ENCODE measurements around the gene ZCCHC4.
"Not testable (repeated sequence)": the region's sequence is repeated elsewhere in the genome, so short reads cannot be mapped to it uniquely, and the experiment has no call there.

ZCCHC4 gene

DNA sequence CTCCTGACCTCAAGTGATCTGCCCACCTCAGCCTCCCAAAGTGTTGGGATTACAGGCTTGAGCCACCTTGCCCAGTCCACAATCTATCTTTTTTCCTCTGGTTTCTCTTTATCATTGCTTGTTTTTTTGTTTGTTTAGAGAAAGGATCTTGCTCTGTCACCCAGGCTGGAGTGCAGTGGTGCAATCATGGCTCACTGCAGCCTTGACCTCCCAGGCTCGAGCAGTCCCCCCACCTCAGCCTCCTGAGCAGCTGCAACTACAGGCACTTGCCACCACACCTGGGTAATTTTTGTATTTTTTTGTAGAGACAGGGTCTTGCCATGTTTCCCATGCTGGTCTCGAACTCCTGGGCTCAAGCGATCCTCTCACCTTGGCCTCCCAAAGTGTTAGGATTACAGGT, 15.9 kb downstream of the ZCCHC4 start:
- not testable (repeated sequence) for DNase-seq

DNA sequence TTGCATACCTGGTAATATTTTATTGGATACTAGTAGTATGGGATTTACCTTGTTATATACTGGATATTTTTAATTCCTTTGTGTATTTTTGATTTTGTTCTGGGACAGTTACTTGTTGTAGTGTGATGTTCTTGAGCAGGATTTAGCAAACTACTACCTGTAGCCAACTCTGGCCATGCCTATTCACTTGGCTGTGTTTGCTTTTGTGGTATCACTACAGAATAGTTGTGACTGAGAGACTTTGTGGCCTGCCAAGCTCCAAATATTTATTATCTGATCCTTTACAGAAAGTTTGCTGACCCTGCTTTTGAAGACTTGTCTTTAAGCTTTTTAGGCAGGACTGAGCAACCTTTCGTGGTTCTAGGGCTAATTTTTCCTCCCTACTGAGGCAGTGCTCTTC, 17.8 kb downstream of the ZCCHC4 start:
- no peak for DNase-seq

DNA sequence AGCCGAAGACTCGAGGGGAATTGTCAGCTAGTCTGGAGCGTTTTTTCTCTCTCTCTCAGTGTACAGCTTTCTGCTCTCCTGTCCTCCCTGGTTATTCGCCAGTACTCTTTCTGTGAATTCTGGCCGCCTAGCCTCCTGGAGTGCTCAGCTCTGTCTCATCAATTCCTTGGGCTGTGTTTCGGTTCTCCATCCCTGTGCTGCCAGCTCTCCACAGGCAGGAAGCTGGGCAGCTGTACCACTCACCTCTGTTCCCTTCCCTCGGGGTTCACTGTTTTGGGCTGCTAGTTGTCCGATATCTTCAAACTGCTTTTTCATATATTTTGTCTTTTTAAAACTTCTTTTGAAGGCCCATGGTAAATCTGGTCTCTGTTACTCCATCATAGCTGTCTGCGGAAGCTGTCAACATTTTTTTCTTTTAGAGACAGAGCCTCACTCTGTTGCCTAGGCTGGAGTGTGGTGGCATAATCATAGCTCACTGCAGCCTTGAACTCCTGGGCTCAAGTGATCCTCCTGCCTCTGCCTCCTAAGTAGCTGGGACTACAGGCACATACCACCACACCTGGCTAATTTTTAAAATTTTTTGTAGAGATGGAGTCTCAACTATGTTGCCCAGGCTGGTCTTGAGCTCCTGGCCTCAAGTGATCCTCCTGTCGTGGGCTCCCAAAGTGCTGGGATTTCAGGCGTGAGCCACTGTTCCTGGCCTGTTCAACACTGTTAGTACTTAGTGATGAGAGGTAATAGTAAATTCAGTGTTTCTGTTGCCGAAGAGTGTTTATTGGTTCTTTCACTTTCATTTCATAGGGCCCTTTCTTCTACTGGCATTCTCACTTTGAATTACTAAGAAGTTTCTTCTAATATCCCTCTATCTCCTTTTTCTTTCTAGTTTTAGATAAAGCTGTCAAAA, 18.6 kb downstream of the ZCCHC4 start:
- DNase-seq: no peak

DNA sequence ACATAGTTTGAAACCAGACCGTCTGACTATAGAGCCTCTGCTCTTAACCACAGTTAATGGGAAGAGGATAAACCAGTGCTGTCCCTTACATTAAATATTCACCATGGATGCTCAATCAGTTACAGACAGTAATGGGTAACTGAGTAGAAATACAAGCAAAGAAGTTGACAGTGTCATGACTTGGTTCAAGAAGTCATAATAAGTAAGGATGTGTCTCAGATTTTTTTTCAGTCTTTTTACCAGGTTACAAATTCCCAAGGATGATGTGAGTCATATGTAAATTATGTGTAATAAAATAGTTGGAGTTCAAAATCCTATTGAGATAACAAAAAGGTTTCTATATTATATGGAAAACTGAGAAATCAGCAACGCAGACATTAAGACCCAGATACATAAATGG, 31.1 kb downstream of the ZCCHC4 start:
- no peak for DNase-seq

DNA sequence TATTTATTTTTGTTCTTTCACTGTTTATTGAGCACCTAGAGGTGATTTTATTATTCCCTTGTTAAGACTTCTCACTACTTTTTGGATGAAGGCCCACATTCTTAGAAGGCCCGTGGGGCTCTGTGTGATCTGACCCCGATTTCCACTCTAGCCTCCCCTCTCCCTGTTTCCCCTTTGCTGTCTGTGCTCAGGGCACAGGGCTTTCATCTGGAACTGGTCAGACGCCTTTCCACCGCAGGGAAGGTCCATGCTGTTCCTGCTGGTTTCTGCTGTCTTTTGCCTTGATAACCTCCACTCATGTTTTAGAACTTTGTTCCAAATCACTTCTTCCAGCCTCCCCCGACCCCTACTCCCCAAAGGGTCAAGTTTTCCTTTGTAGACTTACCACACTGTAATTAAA, 33.2 kb downstream of the ZCCHC4 start:
- DNase-seq: no peak

DNA sequence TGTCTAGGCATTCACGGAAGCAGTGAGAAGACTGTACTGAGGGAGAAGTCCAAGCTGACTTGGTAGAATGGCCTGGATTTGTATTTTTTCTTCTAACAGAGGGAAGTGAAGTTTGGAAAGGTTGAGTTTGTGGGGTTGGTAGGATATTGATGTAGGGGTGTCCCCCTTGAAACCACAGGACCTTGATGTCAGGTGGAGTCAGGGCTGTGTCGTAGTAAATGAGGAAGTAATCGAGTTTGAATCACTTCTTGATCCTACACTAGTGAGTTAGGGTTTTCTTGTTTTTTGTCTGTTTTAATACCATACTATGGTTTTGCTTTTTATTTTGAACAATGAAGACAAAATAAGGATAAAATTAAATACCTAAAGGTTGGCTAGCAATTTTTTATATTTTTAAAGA, 34.3 kb downstream of the ZCCHC4 start:
- DNase-seq: no peak

DNA sequence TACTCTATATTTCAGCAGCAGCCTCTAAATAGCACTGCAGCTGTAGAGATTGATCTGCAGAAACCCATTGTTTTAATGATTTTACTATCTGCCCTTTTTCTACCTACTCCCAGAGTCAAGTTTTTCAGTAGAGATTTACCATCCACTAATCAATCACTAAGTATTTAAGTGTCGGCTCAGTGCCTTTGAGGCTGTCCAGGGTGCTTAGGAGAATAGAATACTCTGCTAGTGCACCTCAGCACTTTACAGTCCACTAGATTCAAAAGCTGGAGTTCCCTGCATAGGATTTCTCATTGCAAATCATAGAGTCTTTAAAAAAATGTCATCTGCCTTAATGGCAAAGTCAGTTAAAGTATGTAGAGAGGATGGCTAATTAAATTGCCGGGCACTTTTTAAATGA, 34.9 kb downstream of the ZCCHC4 start:
- DNase-seq: no peak

DNA sequence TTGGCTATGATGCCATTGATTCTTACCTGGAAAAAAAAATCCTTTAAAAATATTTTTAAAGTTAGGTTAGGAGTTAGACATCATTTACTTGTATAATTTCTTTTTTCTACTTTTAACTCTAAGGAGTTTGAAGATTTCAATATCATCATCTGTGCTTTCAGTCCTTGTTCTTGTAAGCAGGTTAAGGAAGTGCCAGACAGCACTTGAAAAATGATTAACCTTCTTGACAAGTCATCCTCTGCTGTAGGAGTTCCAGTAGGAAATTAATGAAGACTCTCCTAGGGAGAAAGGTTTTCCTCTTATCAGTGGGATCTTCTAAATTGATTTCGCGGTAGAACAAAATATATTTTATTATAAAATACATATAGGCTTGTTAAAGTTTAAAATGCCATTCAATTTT, 35.4 kb downstream of the ZCCHC4 start:
- no peak for DNase-seq

DNA sequence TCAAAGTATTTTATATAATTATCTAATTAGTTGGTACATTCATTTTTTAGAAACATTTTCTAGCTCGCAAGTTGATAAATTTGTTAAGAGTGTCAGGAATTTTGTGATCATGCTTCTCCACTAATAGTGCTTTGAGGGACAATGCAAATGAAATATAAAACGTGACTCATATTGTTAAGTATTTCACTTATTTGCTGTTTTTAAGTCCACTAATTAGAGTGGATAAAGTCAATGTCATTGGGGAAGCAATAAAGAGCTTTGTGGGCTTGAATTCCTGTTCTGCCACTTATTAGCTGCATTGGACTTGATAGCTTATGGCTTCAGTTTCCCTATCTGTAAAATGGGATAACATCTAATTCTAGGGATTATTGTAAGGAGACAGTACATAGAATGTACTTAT, 38.0 kb downstream of the ZCCHC4 start:
- no peak for DNase-seq

DNA sequence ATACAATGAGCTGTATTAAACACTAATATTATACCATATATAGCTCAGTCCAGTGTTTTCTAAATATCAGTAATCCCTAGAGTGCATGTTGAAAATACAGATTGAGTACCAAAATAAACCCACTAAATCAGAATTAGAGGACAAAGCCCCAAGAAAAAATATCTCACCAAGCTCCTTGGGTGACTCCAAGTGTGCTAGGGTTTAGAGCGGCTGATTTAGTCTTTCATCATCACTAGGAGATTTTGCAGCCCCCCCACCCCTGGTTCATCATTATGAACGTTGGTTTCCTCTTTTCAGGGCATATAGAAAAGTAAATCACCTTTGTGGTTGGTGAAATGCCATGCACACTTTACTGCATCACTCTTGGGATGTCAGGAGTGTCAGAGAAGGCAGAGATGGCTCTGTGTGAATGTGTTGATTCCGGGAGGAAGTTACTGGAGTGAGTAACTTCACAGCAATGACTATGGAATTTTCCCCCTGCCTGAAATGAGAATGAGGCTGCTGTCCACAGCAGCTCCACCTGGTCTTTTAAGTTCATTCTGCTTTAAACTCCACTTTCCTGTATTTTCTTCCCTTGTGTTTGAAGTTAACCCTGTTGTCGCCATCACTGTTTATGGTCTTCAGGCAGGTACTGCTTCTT, 39.3 kb downstream of the ZCCHC4 start:
- no peak for DNase-seq

DNA sequence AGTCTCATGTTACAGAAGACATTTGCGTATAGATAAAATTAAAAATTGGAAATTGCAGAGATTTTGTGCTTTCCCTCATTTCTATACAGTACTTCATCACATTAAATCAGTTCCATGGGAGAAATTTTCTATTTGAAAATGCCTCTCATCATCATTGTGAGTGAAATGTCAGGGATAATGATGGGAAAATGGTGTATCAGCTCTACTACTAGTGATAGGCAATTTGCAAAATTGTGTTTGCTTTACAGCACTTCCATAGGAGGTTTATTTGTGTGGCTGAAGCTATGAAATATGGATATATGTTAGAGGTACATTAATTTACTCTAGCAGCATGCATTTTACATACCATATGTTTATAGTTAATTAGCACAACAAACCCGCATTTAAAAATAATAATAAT, 43.5 kb downstream of the ZCCHC4 start:
- DNase-seq: no peak

DNA sequence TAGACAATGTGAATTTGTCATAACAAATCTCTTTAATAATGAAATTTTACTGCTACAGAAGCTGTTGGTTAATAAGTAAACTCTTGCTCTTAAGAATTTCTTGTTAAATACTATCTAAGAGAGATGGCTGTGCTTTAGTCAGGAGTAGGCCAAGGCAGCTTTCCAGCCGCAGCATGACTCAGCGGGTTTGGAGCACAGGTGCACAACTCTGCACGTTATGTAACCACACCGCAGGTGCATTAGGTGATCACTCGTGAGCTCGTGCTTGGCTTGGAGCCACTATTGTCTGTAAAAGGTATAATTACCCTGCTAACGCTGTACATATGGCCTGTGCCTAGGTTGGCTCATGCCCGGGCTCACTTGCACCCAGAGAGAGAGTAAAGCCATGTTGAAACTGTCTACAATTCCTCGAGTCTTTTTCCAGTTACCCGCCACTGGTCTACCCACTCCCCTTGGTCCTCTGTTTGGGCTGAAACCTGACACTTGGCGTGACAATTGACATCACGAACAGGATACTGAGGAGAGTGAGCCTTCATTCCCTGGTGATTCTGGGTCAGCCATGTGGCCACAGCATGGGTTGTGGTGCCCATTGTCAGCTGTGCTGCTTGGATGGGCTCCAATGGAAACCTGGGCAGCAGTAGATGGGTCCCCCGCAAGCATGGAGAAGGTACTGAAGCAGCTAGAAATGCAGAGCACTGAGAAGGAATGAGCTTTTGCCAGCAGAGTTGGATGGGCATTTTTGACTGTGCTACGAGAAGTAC, 46.1 kb downstream of the ZCCHC4 start:
- DNase-seq: peak; percentile 52

DNA sequence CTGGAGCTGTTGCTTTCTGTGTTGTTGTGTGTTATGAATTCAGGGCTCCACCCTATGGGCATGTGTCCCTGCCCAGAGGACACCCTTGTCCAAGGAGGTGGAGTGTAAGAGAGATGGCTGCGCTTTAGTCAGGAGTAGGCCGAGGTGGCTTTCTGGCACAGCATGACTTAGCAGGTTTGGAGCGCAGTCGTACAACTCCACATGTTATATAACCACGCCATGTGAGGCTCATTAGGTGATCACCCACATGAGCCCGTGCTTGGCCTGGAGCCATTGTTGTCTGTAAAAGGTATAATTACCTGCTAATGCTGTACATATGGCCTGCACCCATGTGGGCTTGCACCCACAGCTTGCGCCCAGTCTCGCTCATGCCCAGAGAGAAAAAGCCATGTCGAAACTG, 48.7 kb downstream of the ZCCHC4 start:
- no peak for DNase-seq

DNA sequence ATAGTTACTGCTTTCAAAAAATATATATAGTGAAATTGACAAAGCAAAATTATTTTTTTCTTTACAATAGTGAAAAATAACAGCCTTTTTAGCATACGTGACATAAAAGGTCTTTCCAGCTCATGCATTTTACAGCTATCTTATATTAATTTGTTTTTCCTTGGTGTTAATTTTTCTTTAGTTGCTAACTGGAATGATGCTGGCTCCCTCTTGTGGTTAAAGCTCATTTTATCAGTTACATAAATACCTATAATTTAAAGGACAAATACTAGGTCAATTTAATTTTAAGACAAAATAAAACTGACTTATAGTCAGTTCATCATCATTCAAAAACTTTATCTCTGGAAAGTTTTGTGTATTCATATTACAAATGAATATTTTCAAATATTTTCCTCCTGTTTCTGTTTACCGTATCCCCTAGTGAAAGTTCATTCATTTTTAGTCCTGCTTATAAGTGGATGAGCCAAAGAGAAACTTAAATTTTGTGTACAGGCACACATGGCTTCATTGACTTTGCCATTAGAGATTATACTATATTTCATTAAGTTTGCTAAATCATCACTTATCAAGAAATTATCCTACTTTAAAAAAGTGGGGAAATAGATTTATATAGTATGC, 54.5 kb downstream of the ZCCHC4 start:
- peak; percentile 13 for DNase-seq

DNA sequence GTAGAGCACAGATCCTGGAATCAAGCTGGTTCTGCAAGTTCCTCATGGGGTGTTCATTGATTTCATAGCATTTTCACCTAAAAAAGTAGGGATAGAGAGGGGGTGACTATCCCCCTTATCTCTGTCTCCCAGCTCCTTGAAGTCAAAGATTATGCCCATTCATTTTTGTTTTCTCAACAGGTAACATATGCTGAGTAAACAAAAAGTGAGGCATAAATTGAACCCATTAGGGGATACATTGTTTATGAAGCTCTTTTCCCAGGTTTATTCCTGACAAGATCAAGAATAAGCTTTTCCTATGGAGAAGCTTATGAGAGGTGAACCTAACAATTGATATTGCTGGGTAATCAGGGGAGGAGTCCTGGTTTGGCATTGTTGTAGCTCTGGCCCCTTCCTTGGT, 55.3 kb downstream of the ZCCHC4 start:
- no peak for DNase-seq

DNA sequence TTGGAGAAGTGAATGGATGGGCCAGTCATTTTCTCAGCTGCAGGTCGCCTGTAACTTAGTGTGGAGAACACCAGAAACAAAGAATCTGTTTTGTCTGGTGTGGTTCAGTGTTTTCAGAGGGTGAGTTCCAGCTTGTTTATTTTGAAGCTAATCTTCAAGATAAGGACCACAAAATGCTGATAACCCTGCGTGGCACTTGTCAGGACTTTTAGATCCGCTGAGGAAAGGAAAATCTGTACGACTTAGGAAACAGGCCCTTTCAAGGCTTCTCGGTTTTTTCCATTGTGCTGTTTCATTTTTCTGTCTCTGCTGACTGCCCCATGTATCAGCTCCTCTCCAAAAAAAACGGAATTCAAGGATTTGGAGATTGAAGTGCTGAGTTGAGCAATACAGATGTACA, 55.7 kb downstream of the ZCCHC4 start:
- DNase-seq: no peak

DNA sequence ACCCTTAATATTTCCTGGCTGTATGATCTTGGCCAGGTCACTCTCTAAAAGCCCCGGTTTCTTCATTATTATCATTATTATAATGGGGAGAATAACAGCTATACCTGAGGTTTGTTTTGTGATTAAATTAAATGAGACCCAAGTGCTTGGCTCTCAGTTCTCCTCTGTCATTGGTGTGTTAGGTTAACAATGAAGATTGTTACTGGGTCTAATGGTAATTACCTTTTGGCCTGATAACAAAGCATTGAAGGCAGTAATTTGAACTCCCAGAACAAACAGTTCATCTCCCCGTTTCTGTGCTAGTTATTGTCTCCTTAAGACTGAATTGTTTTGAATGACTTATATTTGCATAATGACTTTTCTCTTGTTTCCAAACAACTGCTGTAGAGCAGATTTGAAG, 57.7 kb downstream of the ZCCHC4 start:
- DNase-seq: no peak

DNA sequence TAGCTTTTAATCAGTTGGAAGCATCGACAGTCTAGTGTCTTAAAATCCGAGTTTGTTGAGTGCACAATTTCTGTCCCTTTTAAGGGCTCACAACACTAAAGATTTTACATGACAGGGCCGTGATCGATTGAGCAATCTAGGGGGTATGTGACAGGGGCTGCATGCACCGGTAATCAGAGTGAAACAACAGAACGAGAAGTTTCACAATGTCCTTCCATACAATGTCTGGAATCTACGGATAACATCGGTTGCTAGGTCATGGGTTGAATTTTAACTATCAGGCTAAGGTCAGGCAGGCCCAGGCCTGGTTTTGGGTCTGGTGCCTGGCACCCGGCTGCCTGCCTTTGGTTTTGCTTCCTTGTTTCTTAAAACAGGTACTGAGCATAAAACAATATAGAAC, 60.0 kb downstream of the ZCCHC4 start:
- DNase-seq: not testable (repeated sequence)

DNA sequence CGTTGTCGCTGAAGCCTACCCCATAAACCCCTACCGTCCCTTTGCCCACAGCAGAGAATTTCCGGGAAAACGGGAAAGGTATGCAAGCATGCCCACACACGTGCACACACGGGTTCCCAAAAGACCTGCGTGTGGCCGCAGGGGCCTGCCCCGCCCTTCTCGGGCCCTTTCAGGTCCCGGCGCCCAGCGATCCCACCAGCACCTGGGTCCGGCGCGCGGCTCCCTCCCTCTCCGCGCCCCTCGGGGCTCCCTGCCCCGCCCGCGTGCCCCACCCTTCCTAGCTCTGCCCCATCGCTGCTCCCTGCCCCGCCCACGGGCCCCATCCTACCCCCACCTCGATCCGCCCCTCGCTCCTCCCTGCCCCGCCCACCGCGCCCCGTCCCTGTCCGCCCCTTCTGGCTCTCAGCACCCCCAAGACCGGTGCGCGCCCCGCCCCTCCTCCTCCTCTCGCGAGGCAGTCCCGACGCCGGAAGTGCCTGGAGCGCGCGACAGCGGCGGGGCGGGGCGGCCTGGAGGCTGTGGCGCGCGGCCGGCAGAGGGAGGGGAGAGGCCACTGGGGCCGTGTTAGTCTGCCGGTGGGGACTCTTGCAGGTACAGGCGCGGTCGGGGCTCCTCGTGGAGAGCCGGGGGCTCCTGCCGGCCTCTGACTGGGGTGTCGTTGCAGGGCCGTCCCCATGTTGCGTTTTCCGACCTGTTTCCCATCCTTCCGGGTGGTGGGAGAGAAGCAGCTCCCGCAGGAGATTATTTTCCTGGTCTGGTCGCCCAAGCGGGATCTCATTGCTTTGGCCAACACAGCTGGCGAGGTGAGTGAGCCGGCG, 64.4 kb downstream of the ZCCHC4 start, which contains the start of gene ANAPC4:
Gene ANAPC4, plus strand, starts transcription at position 510 of the 818 bp plus-strand sequence. Its CDS starts 165 bp downstream, at position 675.
- DNase-seq: peak; percentile 90

DNA sequence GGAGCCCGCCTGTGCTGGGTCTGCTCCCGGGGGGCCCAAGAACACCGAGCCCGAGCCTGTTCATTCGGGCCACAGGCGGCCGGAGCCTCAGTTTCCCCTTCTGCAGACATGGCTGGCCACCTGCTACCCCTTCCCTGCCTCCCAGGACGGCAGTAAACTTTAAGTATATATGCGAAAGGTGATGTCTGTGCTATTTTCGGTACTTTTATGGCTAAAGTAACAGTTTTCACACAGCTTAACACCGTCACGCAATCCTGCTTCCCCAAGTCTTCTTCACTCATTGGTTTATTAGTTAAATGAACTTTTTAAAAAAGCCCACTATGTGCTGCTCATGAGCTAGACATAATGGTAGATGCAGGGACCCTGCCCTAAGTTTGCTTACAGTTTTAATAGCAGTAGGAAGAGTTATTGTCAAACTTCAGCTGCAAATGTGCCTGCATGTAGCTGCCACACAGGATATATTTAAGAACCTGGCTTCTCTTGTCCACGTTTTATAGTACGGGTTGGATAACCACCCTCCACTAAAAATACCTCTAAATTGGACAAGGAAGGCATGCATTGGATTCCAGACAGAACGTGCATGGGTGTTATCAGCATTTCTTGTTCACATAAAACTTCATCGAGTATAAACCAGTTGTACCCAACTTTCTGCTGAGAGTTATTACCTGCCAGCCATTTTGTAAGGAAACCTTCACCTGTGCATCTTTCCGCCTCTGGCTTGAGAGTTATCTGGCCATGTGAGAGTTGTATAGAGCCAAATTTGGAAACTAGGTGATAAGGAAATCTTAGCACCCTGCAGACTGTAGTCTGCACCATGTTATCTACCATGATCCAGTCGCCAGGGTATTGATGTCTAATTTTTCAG, 65.2 kb downstream of the ZCCHC4 start:
- DNase-seq: no peak

DNA sequence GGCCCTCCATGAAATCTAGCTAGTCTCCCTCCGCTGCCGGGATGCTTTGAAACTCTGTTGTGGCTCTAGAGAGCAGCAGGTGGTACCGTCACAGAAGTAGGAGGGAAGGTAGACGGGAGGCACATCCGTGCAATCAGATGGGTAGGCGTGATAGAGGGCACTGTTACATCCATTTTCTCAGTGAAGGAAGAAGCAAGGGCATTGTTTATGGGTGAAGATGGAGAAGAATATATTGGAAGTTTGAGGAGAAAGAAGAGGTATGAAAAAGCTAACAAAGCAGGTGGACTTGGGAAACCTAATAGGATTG, 65.8 kb downstream of the ZCCHC4 start:
- no peak for DNase-seq

DNA sequence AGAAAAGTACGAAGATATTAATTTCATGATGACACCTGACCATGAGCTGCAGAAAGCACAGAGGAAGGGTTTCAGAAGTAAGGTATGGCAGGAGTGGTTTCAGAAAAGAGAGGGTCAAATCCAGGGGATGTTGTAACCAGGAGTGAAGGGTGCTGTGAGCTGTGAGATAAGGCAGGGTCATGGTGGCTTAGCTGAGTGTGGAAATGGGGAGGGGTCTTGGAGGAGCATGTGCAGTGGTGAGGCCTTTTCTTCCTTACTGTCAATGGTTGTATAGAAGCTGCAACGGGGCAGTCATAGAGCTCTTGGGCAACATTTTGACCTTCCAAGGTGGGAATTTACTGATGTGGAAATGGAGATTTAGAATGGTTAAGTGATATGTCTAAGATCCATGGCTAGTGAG, 67.0 kb downstream of the ZCCHC4 start:
- no peak for DNase-seq
